ENCODE results near the gene SMIM7. TPM values are rescaled to one million over a fixed set of nuclear protein-coding genes. Genes with fewer than 3 reads are reported as not detected.
"Not testable (repeated sequence)": the region's sequence is repeated elsewhere in the genome, so short reads cannot be mapped to it uniquely, and the experiment has no call there.

The SMIM7 gene
- total RNA-seq, 2 experiments from 2014 or later, result 46.5 to 52.2 TPM

DNA sequence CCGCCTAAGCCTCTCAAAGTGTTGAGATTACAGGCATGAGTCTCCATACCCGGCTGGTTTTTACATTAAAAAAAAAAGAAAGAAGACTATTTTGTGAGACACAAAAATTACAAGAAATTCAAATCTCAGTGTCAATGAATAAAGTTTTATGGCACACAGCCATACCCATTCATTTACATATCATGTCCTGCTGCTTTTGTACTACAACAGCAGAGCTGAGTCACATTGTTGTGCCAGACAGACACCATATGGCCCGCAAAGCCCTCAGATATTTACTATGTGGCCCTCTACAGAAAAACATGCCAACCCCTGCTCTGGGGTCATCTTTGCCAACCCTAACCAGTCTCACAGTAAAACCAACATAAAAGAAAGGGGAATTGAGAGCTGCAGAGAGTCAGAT is 5.3 kb downstream of the SMIM7 start:
- Mint-ChIP-seq H3K9me3 (ENCODE audit: low read depth) (no peaks in the 10 kb centered on the region), H3K27ac (no peak overlapping the region), H3K4me3 (no peak overlapping the region), H3K27me3 (no peaks in the 10 kb centered on the region), H3K4me1 (peaks cover 28% of the 10 kb centered on the region), H3K36me3 (ENCODE audit: low read depth) (peaks cover 67% of the 10 kb centered on the region)
- ATAC-seq (no peak), DNase-seq (no peak)
- ChIA-PET POLR2A (no interaction called here), CTCF (interaction anchor here (0.7 kb wide), 1 partner anchor 256 kb away, joined by 3 read pairs; no protein-coding TSS in a partner anchor)
- intact Hi-C loops (cut with DNase I, micrococcal nuclease), result no loop called here

DNA sequence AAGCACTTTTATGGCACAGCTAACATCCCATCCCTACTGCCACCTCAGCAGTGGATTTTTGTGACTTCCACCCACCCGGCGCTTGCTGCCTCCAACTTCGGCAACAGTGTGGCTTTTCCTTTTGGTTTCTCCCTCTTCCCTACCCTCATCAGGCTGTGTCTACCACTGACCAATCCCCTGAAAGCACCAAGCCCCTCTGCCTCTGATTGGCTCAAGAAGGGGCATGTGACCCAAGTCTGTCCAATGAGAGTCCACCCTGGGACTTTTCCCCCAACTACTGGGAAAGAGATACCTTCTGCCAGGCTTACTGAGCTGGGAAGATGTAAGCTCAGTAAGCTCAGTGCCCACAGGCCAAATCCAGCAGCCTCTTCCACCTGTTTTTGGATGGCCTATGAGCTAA is 5.8 kb downstream of the SMIM7 start:
- H3K4me1 Mint-ChIP-seq, result peaks cover 28% of the 10 kb centered on the region
- H3K27me3 Mint-ChIP-seq, result no peaks in the 10 kb centered on the region
- no peak for DNase-seq
- ChIA-PET CTCF (no interaction called here), POLR2A (no interaction called here)
- H3K36me3 Mint-ChIP-seq (ENCODE audit: low read depth), result peaks cover 67% of the 10 kb centered on the region
- no peak overlapping the region for H3K27ac Mint-ChIP-seq
- intact Hi-C loops (cut with DNase I, micrococcal nuclease), result no loop called here
- H3K4me3 Mint-ChIP-seq, result no peak overlapping the region
- no peaks in the 10 kb centered on the region for H3K9me3 Mint-ChIP-seq (ENCODE audit: low read depth)
- ATAC-seq, result no peak

DNA sequence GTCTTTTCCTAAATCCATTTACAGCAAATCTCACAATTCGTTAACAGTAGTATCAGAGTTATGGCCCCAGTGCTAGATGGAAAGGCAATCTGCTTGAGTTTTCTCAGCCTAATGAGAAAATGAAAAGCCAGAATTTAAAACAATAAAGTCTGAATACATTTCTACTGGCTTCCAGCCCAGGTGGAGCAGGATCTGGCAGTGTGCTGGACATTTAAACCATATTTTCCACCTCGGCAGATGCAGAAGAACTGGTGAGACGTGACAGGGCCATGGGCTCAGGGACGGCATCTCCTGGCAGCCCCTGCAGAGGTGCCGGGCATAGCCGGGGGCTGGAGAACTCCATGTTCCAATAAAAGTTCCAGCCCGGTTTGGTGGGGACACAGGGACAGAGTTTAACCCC is 7.1 kb downstream of the SMIM7 start:
- Mint-ChIP-seq H3K4me1 (peaks cover 18% of the 10 kb centered on the region), H3K4me3 (no peak overlapping the region), H3K9me3 (ENCODE audit: low read depth) (no peaks in the 10 kb centered on the region), H3K27ac (no peak overlapping the region), H3K27me3 (no peaks in the 10 kb centered on the region), H3K36me3 (ENCODE audit: low read depth) (peaks cover 58% of the 10 kb centered on the region)
- ChIA-PET CTCF (no interaction called here), POLR2A (no interaction called here)
- ATAC-seq (no peak), DNase-seq (no peak)
- intact Hi-C loops (cut with DNase I, micrococcal nuclease), result no loop called here

DNA sequence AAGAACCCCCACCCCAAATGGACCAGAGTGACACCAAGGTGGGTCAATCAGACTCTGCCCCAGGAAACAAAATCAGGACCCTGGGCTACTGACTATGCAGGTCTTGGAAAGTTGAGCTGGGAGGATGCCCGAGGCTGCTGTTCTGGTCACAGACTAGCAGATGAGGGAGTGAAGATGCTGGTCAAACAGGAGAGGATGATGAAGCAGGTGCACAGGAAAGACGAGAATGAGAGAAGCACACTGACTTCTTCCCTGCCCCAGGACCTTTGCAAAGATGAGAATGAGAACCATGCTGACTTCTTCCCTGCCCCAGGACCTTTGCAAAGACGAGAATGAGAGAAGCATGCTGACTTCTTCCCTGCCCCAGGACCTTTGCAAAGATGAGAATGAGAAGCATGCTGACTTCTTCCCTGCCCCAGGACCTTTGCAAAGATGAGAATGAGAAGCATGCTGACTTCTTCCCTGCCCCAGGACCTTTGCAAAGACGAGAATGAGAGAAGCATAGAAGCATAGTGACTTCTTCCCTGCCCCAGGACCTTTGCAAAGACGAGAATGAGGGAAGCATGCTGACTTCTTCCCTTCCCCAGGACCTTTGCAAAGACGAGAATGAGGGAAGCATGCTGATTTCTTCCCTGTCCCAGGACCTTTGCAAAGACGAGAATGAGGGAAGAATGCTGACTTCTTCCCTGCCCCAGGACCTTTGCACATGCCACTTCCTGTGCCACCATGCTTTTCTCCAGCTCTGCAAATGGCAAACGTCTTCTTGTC is 8.3 kb downstream of the SMIM7 start:
- CTCF ChIA-PET, result interaction anchor here (0.7 kb wide), 1 partner anchor 14 kb away, joined by 3 read pairs; no protein-coding TSS in a partner anchor

DNA sequence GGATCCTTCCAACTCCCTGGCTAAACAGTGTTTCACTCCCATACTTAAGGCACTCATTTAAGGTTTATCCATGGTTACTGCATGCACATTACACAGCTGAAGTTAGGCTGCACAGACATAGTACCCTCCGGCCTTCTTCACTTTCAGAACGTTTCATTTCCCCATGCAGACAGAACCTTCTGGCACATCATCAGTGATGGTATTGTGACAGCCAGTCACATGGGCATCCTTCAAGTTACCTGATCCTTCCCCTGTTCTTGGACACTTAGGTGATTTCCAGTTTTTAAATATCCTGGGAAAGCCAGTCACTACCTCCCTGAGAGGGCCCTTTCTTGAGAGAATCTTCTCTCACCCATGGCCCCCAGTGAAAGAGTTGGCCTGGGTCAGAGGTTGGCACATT is 9.1 kb downstream of the SMIM7 start:
- Mint-ChIP-seq H3K4me1 (peaks cover 7% of the 10 kb centered on the region), H3K4me3 (no peak overlapping the region), H3K27me3 (no peaks in the 10 kb centered on the region), H3K27ac (no peak overlapping the region), H3K36me3 (ENCODE audit: low read depth) (peaks cover 55% of the 10 kb centered on the region), H3K9me3 (ENCODE audit: low read depth) (no peaks in the 10 kb centered on the region)
- POLR2A ChIA-PET, result no interaction called here
- CTCF ChIA-PET, result no interaction called here
- ATAC-seq (no peak), DNase-seq (no peak)
- intact Hi-C loops (cut with DNase I, micrococcal nuclease), result no loop called here

More for the DNA sequence above, 8.3 kb downstream of the SMIM7 start:
- ATAC-seq; POLR2A ChIA-PET; H3K4me3 Mint-ChIP-seq; intact Hi-C loops (cut with DNase I, micrococcal nuclease); H3K27ac Mint-ChIP-seq; DNase-seq; H3K9me3 Mint-ChIP-seq (ENCODE audit: low read depth); H3K27me3 Mint-ChIP-seq: not testable (repeated sequence)
- H3K36me3 Mint-ChIP-seq (ENCODE audit: low read depth), result peaks cover 57% of the 10 kb centered on the region
- H3K4me1 Mint-ChIP-seq, result peaks cover 11% of the 10 kb centered on the region

DNA sequence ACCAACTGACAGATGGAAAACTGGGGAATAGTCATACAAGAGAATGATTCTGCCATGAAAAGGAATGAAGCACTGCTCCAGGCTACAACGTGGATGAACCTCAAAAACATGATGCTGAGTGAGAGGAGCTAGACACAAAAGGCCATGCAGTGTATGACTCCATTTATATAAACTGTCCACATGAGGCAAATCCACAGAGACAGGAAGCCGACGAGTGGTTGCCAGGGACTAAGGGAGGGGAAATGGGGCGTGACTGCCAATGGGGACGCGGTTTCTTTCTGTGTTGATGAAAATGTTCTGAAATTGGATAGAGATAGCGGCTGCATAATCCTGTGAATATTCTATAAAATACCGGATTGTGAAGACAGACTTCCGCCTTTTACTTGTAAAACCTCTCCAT is 10.2 kb downstream of the SMIM7 start:
- no peak for ATAC-seq
- CTCF ChIA-PET, result no interaction called here
- peaks cover 57% of the 10 kb centered on the region for H3K36me3 Mint-ChIP-seq (ENCODE audit: low read depth)
- intact Hi-C loops (cut with DNase I, micrococcal nuclease), result no loop called here
- no peak for DNase-seq
- no peaks in the 10 kb centered on the region for H3K27me3 Mint-ChIP-seq
- no peak overlapping the region for H3K4me3 Mint-ChIP-seq
- H3K9me3 Mint-ChIP-seq (ENCODE audit: low read depth), result no peaks in the 10 kb centered on the region
- H3K27ac Mint-ChIP-seq, result no peak overlapping the region
- POLR2A ChIA-PET, result no interaction called here
- H3K4me1 Mint-ChIP-seq, result peaks cover 8% of the 10 kb centered on the region

DNA sequence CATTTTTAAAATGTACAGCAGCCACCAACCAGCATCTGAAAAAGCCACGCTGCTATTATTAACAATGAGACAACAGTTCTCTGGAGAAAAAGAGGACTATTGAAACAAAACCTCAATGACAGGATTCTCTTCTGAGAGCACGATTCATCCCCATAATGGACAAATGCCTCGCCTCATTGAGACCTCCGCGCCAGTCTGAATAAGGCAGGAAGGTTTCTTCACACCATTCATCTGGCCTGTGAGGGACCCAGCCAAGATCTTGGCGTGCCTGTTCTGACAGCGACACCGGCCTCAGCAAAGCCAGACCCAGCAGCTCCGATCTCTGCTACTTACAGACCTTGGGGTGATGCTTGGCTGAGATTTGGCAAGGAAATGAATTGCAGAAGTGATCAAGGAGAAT is 14.8 kb downstream of the SMIM7 start:
- ChIA-PET CTCF (no interaction called here), POLR2A (no interaction called here)
- ATAC-seq (no peak), DNase-seq (no peak)
- Mint-ChIP-seq H3K36me3 (ENCODE audit: low read depth) (peaks cover 46% of the 10 kb centered on the region), H3K27ac (no peak overlapping the region), H3K4me3 (no peak overlapping the region), H3K4me1 (peaks cover 6% of the 10 kb centered on the region), H3K9me3 (ENCODE audit: low read depth) (no peaks in the 10 kb centered on the region), H3K27me3 (no peaks in the 10 kb centered on the region)
- intact Hi-C loops (cut with DNase I, micrococcal nuclease), result no loop called here

DNA sequence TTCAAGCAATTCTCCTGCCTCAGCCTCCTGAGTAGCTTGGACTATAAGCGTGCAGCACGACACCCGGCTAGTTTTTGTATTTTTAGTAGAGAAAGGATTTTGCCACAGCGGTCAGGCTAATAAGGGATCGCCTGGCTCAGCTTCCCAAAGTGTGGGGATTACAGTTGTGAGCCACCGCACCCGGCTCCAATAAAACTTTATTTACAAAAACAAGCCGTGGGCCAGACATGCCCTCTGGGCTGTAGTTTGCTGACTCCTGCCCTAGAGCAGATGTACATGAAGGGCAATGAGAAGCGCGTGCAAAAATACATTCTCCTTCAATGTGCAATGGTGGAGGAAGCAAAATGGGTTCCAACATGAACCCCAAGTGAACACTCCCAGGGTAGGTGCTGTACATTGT is 18.2 kb downstream of the SMIM7 start:
- CTCF ChIA-PET, result no interaction called here
- Mint-ChIP-seq H3K4me1 (peaks cover 8% of the 10 kb centered on the region), H3K27me3 (no peaks in the 10 kb centered on the region), H3K27ac (no peak overlapping the region), H3K4me3 (no peak overlapping the region), H3K9me3 (ENCODE audit: low read depth) (no peaks in the 10 kb centered on the region), H3K36me3 (ENCODE audit: low read depth) (peaks cover 56% of the 10 kb centered on the region)
- DNase-seq (no peak), ATAC-seq (no peak)
- POLR2A ChIA-PET, result no interaction called here
- intact Hi-C loops (cut with DNase I, micrococcal nuclease), result no loop called here

DNA sequence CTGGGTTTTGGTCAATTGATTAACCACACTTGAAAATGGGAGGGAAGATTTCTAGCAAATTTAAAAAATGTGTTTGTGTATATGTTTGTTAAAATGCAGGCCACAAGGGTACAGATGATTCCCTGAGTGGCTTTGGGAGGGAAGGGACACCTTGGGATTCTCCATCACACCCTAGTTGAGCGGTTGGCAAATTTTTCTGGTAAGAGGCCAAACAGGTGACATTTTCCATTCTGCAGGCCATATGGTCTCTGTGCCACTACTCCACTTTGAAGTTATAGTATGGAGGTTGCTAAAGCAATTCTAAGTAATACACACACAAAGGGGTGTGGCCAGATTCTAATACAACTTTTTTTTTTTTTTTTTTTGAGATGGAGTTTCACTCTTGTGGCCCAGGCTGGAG is 19.0 kb downstream of the SMIM7 start:
- Mint-ChIP-seq H3K9me3 (ENCODE audit: low read depth) (no peaks in the 10 kb centered on the region), H3K4me3 (no peak overlapping the region), H3K4me1 (peaks cover 8% of the 10 kb centered on the region), H3K27me3 (no peaks in the 10 kb centered on the region), H3K27ac (no peak overlapping the region), H3K36me3 (ENCODE audit: low read depth) (peaks cover 52% of the 10 kb centered on the region)
- ATAC-seq (no peak), DNase-seq (no peak)
- ChIA-PET POLR2A (no interaction called here), CTCF (no interaction called here)
- intact Hi-C loops (cut with DNase I, micrococcal nuclease), result no loop called here

DNA sequence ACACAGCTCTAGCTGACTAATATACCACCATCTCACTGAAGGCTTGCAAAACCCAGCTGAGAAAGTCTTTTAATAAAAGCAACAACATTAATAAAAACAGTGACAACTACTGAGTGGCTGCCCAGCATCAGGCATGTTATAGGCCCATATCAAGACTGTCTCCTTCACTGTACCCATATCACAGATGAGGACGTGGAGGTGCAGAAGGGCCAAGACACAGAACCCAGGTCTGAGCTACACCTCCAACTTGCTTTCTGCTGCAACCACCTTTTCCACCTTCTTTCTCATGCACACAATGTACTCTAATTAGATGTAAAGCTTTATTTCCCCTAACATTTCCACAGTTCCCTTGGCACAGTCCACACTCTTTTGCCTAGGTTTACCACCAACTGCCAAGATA is 21.3 kb downstream of the SMIM7 start:
- ChIA-PET POLR2A (interaction anchor here (0.6 kb wide), 1 partner anchor 27 kb away, joined by 3 read pairs; no protein-coding TSS in a partner anchor), CTCF (interaction anchor here (0.6 kb wide), 1 partner anchor 54 kb away, joined by 4 read pairs; no protein-coding TSS in a partner anchor)
- Mint-ChIP-seq H3K36me3 (ENCODE audit: low read depth) (peaks cover 38% of the 10 kb centered on the region), H3K27ac (no peak overlapping the region), H3K4me1 (peaks cover 3% of the 10 kb centered on the region), H3K27me3 (no peaks in the 10 kb centered on the region), H3K9me3 (ENCODE audit: low read depth) (no peaks in the 10 kb centered on the region), H3K4me3 (no peak overlapping the region)
- DNase-seq, result no peak
- intact Hi-C loops (cut with DNase I, micrococcal nuclease), result no loop called here
- ATAC-seq, result no peak

DNA sequence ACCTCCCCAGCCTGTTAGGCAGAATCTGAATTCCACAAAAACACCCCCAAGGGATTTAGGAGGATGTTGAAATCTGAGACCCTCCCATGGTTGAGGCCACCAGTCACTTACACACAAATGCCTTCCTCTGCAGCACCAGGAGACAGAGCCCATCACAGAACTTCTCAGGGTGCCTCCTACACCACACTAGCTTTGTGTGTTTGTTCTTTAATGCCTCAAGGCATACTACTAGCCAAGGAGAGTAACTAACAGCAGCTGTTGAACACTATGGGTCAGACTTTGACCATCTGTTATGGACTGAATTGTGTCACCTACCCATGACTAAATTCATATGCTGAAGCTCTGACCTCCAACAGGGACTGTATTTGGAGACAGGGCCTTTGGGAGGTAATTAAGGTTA is 22.4 kb downstream of the SMIM7 start:
- intact Hi-C loops (cut with DNase I, micrococcal nuclease), result no loop called here
- H3K4me1 Mint-ChIP-seq, result peaks cover 3% of the 10 kb centered on the region
- H3K27me3 Mint-ChIP-seq, result no peaks in the 10 kb centered on the region
- ATAC-seq, result no peak
- POLR2A ChIA-PET, result no interaction called here
- H3K9me3 Mint-ChIP-seq (ENCODE audit: low read depth), result no peaks in the 10 kb centered on the region
- H3K36me3 Mint-ChIP-seq (ENCODE audit: low read depth), result peaks cover 34% of the 10 kb centered on the region
- CTCF ChIA-PET, result interaction anchor here (0.6 to 1.0 kb wide), 3 partner anchors 10 to 79 kb away, joined by 3 to 6 read pairs (median 3); no protein-coding TSS in a partner anchor
- H3K27ac Mint-ChIP-seq, result no peak overlapping the region
- no peak overlapping the region for H3K4me3 Mint-ChIP-seq
- no peak for DNase-seq

DNA sequence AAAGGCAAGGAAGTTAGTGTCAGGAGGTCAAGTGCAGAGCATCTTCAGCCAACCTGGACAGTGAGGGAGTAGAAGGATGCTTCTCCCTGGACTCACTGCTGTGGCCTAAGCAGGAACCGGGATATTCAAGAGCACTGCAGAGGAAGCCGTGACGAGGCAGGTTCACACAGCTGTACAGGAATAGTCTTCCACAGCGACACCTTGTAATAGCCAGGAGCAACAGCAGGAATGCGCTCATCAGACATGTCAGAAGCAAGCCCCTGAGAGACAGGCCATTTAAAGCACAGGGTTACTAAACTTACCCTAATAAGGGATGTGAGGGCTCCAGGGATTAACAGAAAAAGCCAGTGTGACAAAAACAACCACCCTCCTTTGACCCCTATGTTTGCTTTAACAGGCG is 28.5 kb downstream of the SMIM7 start:
- no peak for DNase-seq
- Mint-ChIP-seq H3K9me3 (ENCODE audit: low read depth) (no peaks in the 10 kb centered on the region), H3K36me3 (ENCODE audit: low read depth) (peaks cover 27% of the 10 kb centered on the region), H3K27ac (peak overlapping the region; percentile 30), H3K4me1 (peaks cover 11% of the 10 kb centered on the region), H3K4me3 (no peak overlapping the region), H3K27me3 (no peaks in the 10 kb centered on the region)
- ChIA-PET CTCF (no interaction called here), POLR2A (no interaction called here)
- no peak for ATAC-seq
- intact Hi-C loops (cut with DNase I, micrococcal nuclease), result no loop called here
